HCT116 (cell line): Measurements from ENCODE around the gene MIPEP. TPM values are rescaled to one million over a fixed set of nuclear protein-coding genes. Genes with fewer than 3 reads are reported as not detected.

Experiments used
- ATAC-seq: fragments of 200-7000 bp; cut with Tn5 transposase; 2 replicates; pipeline ENCODE4 v1.9.1; 2020; ENCODE audit warnings: mild to moderate bottlenecking, moderate library complexity
- BruUV-seq: library from RNA; stranded (reverse); fragments of 400-500 nt; replicated peaks from 2 replicates; lab custom pipeline; 2021; lab: Mats Ljungman, UMichigan
- CTCF ChIA-PET: fragments of 300-600 bp; sonication (Branson Sonifier 250); formaldehyde crosslinking; loops from one replicate; lab custom pipeline; 2021; ENCODE audit warnings: antibody characterized with exemption; lab: Charles Lee
- POLR2A ChIA-PET: fragments of 300-600, 350-600 bp; sonication (Branson Sonifier 250); formaldehyde crosslinking; loops from one replicate; lab custom pipeline; 2021; ENCODE audit warnings: antibody characterized with exemption; lab: Charles Lee
- RAD21 ChIA-PET, 2 experiments: fragments of 300-600 bp; sonication (Branson Sonifier 250); formaldehyde crosslinking; loops; one replicate each; lab custom pipeline; 2023; ENCODE audit warnings: low total read pairs in 2 of 2; ENCODE audit not compliant: uncharacterized antibody in 2 of 2, unreplicated experiment in 2 of 2, low non-redundant PET in 1 of 2; lab: Charles Lee
- DNase-seq: peaks from one replicate; pipeline ENCODE4 v3.0.0-alpha.2; 2010; ENCODE audit warnings: low read depth, low spot score
- H2AFZ ChIP-seq: fragments of 200-600 bp; shearing (Covaris generic), sonication (generic); 2 replicates; pipeline ENCODE4 v1.6.1; 2017; ENCODE audit warnings: low read depth, mixed run types, mixed read lengths, antibody characterized with exemption, low read length; ENCODE audit not compliant: poor library complexity, severe bottlenecking
- H3K27ac ChIP-seq: 2 replicates; pipeline ENCODE4 v1.5.1; 2012; ENCODE audit warnings: low read depth, low read length
- H3K27me3 ChIP-seq: fragments of 200-600 bp; sonication (generic); 2 replicates; pipeline ENCODE4 v1.6.1; 2016; ENCODE audit warnings: mixed run types, low read length, mixed read lengths; ENCODE audit not compliant: insufficient read depth
- H3K36me3 ChIP-seq, 2 experiments: fragments of 200-500 bp in 1 of 2; fragments of 200-600 bp in 1 of 2; sonication (Bioruptor generic) in 1 of 2; sonication (generic) in 1 of 2; 2 replicates each; pipeline versions ENCODE4 v1.5.1 to v1.6.1; 2014 to 2016; ENCODE audit warnings: low read length in 2 of 2, inconsistent platforms in 1 of 2, mixed read lengths in 1 of 2, mixed run types in 1 of 2; ENCODE audit not compliant: insufficient read depth in 2 of 2, control insufficient read depth in 1 of 2
- H3K4me1 ChIP-seq, 2 experiments: fragments of 200-600 bp in 1 of 2; sonication (generic) in 1 of 2; 2 replicates each; pipeline versions ENCODE4 v1.5.1 to v1.6.1; 2012 to 2017; ENCODE audit warnings: low read length in 2 of 2, inconsistent platforms in 1 of 2, mild to moderate bottlenecking in 1 of 2, mixed read lengths in 1 of 2, mixed run types in 1 of 2, moderate library complexity in 1 of 2; ENCODE audit not compliant: insufficient read depth in 2 of 2, control insufficient read depth in 1 of 2
- H3K4me2 ChIP-seq: fragments of 200-600 bp; sonication (generic); 2 replicates; pipeline ENCODE4 v1.6.1; 2017; ENCODE audit warnings: mixed run types, low read length, mixed read lengths
- H3K4me3 ChIP-seq, 2 experiments: fragments of 200-600 bp in 1 of 2; sonication (generic) in 1 of 2; replicated peaks in 1 of 2; 2 replicates each; pipeline ENCODE4 v1.5.1; 2011 to 2016; ENCODE audit warnings: low read length in 2 of 2, control low read depth in 1 of 2, low read depth in 1 of 2, mild to moderate bottlenecking in 1 of 2, mixed read lengths in 1 of 2, mixed run types in 1 of 2
- H3K79me2 ChIP-seq: fragments of 200-600 bp; sonication (generic); 2 replicates; pipeline ENCODE4 v1.6.1; 2017; ENCODE audit warnings: mild to moderate bottlenecking, mixed run types, low read length, moderate library complexity, mixed read lengths; ENCODE audit not compliant: insufficient read depth
- H3K9ac ChIP-seq: fragments of 200-600 bp; sonication (generic); 2 replicates; pipeline ENCODE4 v1.6.1; 2016; ENCODE audit warnings: low read length, mixed read lengths
- H3K9me2 ChIP-seq: fragments of 200-600 bp; sonication (generic), shearing (Covaris generic); 2 replicates; pipeline ENCODE4 v1.6.1; 2017; ENCODE audit warnings: mixed run types, mild to moderate bottlenecking, moderate library complexity; ENCODE audit not compliant: insufficient read depth
- H3K9me3 ChIP-seq, 2 experiments: fragments of 200-500 bp in 1 of 2; fragments of 200-600 bp in 1 of 2; sonication (Bioruptor generic) in 1 of 2; sonication (generic) in 1 of 2; 2 replicates each; pipeline ENCODE4 v1.6.1; 2014 to 2017; ENCODE audit warnings: low read length in 2 of 2, mixed read lengths in 2 of 2, inconsistent platforms in 1 of 2, low read depth in 1 of 2, mild to moderate bottlenecking in 1 of 2, mixed run types in 1 of 2, moderate library complexity in 1 of 2; ENCODE audit not compliant: control insufficient read depth in 1 of 2, insufficient read depth in 1 of 2
- H4K20me1 ChIP-seq: fragments of 200-600 bp; sonication (generic), shearing (Covaris generic); 2 replicates; pipeline ENCODE4 v1.6.1; 2017; ENCODE audit warnings: mixed run types, mild to moderate bottlenecking, moderate library complexity; ENCODE audit not compliant: insufficient read depth
- CTCF ChIP-seq, 3 experiments: fragments of 200-600 bp in 1 of 3; sonication (generic) in 1 of 3; IDR thresholded peaks in 2 of 3; conservative IDR thresholded peaks in 1 of 3; 2 replicates each; pipeline ENCODE4 v1.5.1; 2012 to 2017; ENCODE audit warnings: low read depth in 2 of 3, low read length in 2 of 3, antibody characterized with exemption in 1 of 3, borderline replicate concordance in 1 of 3, control low read depth in 1 of 3, mild to moderate bottlenecking in 1 of 3, mixed read lengths in 1 of 3, mixed run types in 1 of 3, moderate library complexity in 1 of 3; ENCODE audit not compliant: insufficient read depth in 1 of 3
- EGR1 ChIP-seq: IDR thresholded peaks from 2 replicates; pipeline ENCODE4 v1.6.1; 2012; ENCODE audit warnings: low read depth
- EZH2phosphoT487 ChIP-seq: fragments of 200-600 bp; IDR thresholded peaks from 2 replicates; pipeline ENCODE4 v1.6.1; 2018; ENCODE audit warnings: antibody characterized with exemption, borderline replicate concordance
- POLR2A ChIP-seq: IDR thresholded peaks from 2 replicates; pipeline ENCODE4 v1.7.0; 2011; ENCODE audit warnings: borderline replicate concordance; ENCODE audit not compliant: insufficient read depth, insufficient read length; ENCODE audit errors: extremely low read depth
- POLR2AphosphoS5 ChIP-seq: IDR thresholded peaks from 2 replicates; pipeline ENCODE4 v1.6.1; 2011; ENCODE audit warnings: mild to moderate bottlenecking, low read depth, low read length, moderate library complexity
- SP1 ChIP-seq: IDR thresholded peaks from 2 replicates; pipeline ENCODE4 v1.6.1; 2012; ENCODE audit warnings: low read depth
- YY1 ChIP-seq: IDR thresholded peaks from 2 replicates; pipeline ENCODE4 v1.6.1; 2011; ENCODE audit warnings: low read length, low read depth, moderate library complexity, mild to moderate bottlenecking; ENCODE audit not compliant: insufficient replicate concordance; ENCODE audit errors: extremely low read depth
- ZBTB33 ChIP-seq: IDR thresholded peaks from 2 replicates; pipeline ENCODE4 v1.6.1; 2011; ENCODE audit warnings: mild to moderate bottlenecking, low read length, moderate library complexity; ENCODE audit not compliant: insufficient replicate concordance; ENCODE audit errors: extremely low read depth
- ZFX ChIP-seq: fragments of 450-650 bp; IDR thresholded peaks from 2 replicates; pipeline ENCODE4 v1.6.1; 2017
- ZNF274 ChIP-seq: fragments of 200-500 bp; sonication (Bioruptor generic); IDR thresholded peaks from 2 replicates; pipeline ENCODE4 v1.6.1; 2014; ENCODE audit warnings: mild to moderate bottlenecking, low read depth, low read length, inconsistent platforms
- intact Hi-C: fragments of 100-400 bp; cut with micrococcal nuclease; formaldehyde crosslinking; loops from 2 replicates; pipeline ENCODE4 v1.10.0; 2022
- total RNA-seq: library from RNA; stranded (reverse); gene quantifications from one replicate; pipeline ENCODE4 v1.2.1, GENCODE V29; 2021; ENCODE audit not compliant: unreplicated experiment

MIPEP gene
- total RNA-seq, 1 experiment from 2014 or later = 33.3 TPM

DNA sequence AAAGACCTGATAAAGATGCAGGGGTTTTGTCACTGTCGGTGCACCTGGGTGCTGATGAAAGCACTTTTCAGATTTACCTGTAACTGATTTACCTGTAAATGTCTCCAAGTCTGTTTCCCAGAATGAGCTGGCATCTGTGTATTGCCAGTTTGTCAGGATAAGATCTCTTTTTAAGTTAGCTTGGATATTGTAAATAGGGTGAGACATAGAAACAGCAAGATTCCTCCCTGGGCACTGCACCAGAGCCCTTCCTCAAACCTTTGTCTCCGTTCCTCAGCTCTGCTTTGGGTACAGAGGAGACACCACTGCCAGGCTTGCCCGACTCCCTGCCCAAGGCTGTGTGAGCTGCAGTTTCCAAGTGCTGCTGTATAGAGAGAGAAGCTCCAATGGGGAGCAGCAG is 160.4 kb downstream of the MIPEP start (continued):
- TF ChIP-seq ZBTB33 (no peak), EZH2phosphoT487 (no peak)

DNA sequence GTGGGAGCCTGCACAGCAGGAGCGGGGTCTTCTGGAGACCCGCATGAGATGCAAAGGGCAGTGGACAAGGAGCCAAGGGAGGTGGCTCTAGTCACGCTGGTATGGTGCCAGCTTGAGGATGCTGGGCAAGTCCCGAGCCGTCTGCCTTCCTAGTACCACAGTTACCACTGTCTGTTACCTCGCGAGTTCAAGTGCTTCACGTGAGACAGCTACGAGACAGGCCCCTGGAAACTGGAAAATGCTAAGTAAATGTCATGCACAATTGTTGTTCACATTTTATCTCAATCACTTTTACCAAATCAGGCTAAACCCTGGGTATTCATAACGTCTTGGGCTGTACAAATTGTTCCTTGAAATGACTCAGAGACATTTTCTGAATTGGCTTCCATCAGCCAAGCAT is 163.3 kb downstream of the MIPEP start:
- CTCF ChIA-PET = no interaction called here
- Histone ChIP-seq H3K9me3 (no peaks in the 10 kb centered on the region), H2AFZ (no peak overlapping the region), H3K79me2 (no peaks in the 10 kb centered on the region), H3K9ac (no peak overlapping the region), H3K9me2 (no peaks in the 10 kb centered on the region), H3K4me1 (no peaks in the 10 kb centered on the region), H3K27me3 (no peaks in the 10 kb centered on the region), H3K4me2 (no peak overlapping the region), H3K4me3 (no peak overlapping the region), H3K36me3 (no peaks in the 10 kb centered on the region), H3K27ac (no peak overlapping the region), H4K20me1 (no peaks in the 10 kb centered on the region)
- POLR2A ChIA-PET = no interaction called here
- RAD21 ChIA-PET = no interaction called here
- intact Hi-C loops = loop anchor here (10.0 kb wide), 1 partner anchor 61 kb away; no protein-coding TSS in a partner anchor
- no TSS peak for BruUV-seq
- no peak for TF ChIP-seq POLR2A
- DNase-seq (no peak), ATAC-seq (no peak)

DNA sequence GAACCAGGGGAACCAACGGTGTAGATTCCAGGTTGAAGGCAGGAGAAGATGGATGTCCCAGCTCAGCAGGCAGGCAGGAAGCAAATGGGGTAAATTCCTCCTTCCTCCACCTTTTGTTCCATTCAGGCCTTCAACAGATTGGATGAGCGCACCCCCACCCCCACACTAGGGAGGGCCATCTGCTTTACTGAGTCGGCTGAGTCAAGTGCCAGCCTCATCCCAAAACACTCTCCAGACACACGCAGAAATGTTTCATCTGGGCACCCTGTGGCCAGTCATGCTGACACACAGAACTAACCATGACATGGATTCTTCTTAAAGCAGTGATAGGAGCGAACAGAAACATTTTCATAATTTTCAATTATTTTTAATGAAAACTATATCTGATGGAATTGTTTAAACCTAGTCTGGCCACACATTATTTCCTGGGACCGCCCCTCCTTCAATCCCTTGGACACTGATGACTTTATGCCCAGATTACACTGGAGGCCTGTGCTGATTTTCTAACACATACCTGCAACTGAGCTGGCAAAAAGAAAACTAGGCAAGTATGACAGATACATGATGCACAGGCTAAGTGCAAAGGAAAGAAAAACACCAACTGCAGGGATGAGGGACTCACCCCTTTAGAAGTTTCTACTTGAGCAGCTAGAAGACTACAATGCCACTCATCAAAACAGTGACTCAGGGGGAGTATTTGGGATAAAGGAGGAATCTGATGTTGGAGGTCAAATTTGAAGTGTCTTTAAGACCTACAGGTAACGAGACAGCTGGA is 164.8 kb downstream of the MIPEP start:
- no TSS peak for BruUV-seq
- Histone ChIP-seq H3K27me3 (no peaks in the 10 kb centered on the region), H3K36me3 (no peaks in the 10 kb centered on the region), H3K79me2 (no peaks in the 10 kb centered on the region), H3K4me2 (no peak overlapping the region), H3K4me1 (no peaks in the 10 kb centered on the region), H3K4me3 (no peak overlapping the region), H3K9ac (no peak overlapping the region), H3K9me2 (no peaks in the 10 kb centered on the region), H4K20me1 (no peaks in the 10 kb centered on the region), H2AFZ (no peak overlapping the region), H3K27ac (no peak overlapping the region), H3K9me3 (no peaks in the 10 kb centered on the region)
- no peak for ATAC-seq
- intact Hi-C loops = loop anchor here (10.0 kb wide), 1 partner anchor 60 kb away; no protein-coding TSS in a partner anchor
- ChIA-PET POLR2A (no interaction called here), RAD21 (no interaction called here), CTCF (no interaction called here)
- DNase-seq = no peak
- TF ChIP-seq POLR2AphosphoS5 (no peak), ZBTB33 (no peak), ZFX (no peak), EGR1 (no peak), SP1 (no peak), YY1 (no peak), ZNF274 (no peak), CTCF (IDR thresholded peaks at IDR 0.05 in 2 of 3, conservative IDR thresholded peaks at IDR 0.05 in 1 of 3; ENCODE audit: borderline replicate concordance in 1 of 3, insufficient read depth in 1 of 3, low read depth in 2 of 3, low read length in 2 of 3) (no peak)
